ENCODE measurements around the gene PCDHGA5.

DNA sequence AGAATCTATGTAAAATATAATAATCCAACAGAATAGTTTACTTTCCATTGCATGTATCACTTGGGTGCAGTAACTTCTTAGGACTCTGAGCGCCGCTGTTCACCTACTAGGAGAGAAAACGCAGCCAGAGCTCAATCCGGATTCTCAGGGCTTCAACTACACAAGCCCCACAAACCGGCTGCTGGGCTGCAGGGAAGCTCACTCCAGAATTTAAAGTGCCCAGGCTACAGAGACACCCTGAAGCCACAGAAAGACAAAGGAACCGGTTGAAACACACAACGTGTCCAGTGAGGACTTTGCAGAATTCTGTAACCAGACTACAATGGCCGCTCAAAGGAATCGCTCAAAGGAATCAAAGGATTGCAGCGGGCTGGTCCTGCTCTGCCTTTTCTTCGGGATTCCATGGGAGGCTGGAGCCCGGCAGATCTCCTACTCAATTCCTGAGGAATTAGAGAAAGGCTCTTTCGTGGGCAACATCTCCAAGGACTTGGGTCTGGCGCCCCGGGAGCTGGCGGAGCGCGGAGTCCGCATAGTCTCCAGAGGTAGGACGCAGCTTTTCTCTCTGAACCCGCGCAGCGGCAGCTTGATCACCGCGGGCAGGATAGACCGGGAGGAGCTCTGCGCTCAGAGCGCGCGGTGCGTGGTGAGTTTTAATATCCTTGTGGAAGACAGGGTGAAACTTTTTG lies 49.0 kb downstream of the PCDHGA5 start, which contains the start of gene PCDHGA10:
- TF ChIP-seq, protein P1, sequence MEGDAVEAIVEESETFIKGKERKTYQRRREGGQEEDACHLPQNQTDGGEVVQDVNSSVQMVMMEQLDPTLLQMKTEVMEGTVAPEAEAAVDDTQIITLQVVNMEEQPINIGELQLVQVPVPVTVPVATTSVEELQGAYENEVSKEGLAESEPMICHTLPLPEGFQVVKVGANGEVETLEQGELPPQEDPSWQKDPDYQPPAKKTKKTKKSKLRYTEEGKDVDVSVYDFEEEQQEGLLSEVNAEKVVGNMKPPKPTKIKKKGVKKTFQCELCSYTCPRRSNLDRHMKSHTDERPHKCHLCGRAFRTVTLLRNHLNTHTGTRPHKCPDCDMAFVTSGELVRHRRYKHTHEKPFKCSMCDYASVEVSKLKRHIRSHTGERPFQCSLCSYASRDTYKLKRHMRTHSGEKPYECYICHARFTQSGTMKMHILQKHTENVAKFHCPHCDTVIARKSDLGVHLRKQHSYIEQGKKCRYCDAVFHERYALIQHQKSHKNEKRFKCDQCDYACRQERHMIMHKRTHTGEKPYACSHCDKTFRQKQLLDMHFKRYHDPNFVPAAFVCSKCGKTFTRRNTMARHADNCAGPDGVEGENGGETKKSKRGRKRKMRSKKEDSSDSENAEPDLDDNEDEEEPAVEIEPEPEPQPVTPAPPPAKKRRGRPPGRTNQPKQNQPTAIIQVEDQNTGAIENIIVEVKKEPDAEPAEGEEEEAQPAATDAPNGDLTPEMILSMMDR (IDR thresholded peaks at IDR 0.05), result peak in 2 of 3 experiments; percentile 27 to 32
- no peak for TF ChIP-seq POLR2A (IDR thresholded peaks at IDR 0.05)

Measured in testis (tissue), 2 donors.